Spleen (tissue), 7 donors: ENCODE measurements around the gene SPEN.

Source experiments
- POLR2A ChIP-seq, 3 donors: fragments of 450-650 bp; IDR thresholded peaks; one replicate each; pipeline ENCODE4 v1.5.1; 2017; ENCODE audit warnings: antibody characterized with exemption in 3 of 3, mild to moderate bottlenecking in 1 of 3
- TF ChIP-seq, protein P1 (sequence below), 11 experiments: fragments of 200-600 bp in 7 of 11; fragments of 450-650 bp in 4 of 11; sonication (generic) in 4 of 11; IDR thresholded peaks in 8 of 11; conservative IDR thresholded peaks in 3 of 11; 1 replicate in 7 of 11; 2 replicates in 4 of 11; pipeline versions ENCODE4 v1.4.0 to v1.8.0; 2016 to 2021; ENCODE audit warnings: antibody characterized with exemption in 11 of 11, inconsistent platforms in 4 of 11, mild to moderate bottlenecking in 1 of 11
- donor health status: DM: no; HTN: no; CAD: no; lungs with moderate emphysema.
- donor health status: DM: no; HTN: no; CAD: no.
- donor health status: DM: no; HTN: no; CAD: no.

DNA sequence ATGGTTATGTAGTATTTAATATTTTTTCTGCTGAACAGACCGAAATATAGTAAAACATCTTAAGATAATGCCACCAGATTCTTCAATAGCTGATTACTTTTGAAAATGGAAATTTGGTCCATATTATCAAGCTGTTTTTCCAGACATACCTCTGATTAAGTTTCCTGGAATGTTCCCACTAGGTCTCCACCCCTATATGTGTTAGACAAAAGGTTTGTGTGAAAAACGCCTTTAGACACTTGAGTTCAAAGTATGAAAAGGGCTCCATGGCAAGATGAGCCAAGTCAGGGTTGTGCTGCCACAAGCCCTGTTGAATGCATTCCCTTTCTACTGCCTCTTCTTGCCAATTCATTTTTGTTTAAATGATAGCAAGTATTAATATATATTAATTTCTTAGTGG lies 75.7 kb downstream of the SPEN start:
- no peak for TF ChIP-seq POLR2A (IDR thresholded peaks at IDR 0.05)
- TF ChIP-seq, protein P1, sequence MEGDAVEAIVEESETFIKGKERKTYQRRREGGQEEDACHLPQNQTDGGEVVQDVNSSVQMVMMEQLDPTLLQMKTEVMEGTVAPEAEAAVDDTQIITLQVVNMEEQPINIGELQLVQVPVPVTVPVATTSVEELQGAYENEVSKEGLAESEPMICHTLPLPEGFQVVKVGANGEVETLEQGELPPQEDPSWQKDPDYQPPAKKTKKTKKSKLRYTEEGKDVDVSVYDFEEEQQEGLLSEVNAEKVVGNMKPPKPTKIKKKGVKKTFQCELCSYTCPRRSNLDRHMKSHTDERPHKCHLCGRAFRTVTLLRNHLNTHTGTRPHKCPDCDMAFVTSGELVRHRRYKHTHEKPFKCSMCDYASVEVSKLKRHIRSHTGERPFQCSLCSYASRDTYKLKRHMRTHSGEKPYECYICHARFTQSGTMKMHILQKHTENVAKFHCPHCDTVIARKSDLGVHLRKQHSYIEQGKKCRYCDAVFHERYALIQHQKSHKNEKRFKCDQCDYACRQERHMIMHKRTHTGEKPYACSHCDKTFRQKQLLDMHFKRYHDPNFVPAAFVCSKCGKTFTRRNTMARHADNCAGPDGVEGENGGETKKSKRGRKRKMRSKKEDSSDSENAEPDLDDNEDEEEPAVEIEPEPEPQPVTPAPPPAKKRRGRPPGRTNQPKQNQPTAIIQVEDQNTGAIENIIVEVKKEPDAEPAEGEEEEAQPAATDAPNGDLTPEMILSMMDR (IDR thresholded peaks at IDR 0.05 in 8 of 11, conservative IDR thresholded peaks at IDR 0.05 in 3 of 11): no peak
